GM04503 (cell line): Measurements from ENCODE around the gene NCAM1.
"Not testable (repeated sequence)": the region's sequence is repeated elsewhere in the genome, so short reads cannot be mapped to it uniquely, and the experiment has no call there.

ENCODE experiments used
- DNase-seq: peaks from one replicate; pipeline ENCODE4 v3.0.0-alpha.2; 2012; ENCODE audit warnings: low read depth

Gene NCAM1

GRCh38 chr11:113277907-113278306, 316.7 kb downstream of the NCAM1 start:
- no peak for DNase-seq

- DNase-seq, result no peak
These were observed 317.3 kb downstream of the NCAM1 start for GRCh38 chr11:113278481-113278880.

GRCh38 chr11:113278925-113279324, 317.7 kb downstream of the NCAM1 start:
- no peak for DNase-seq

- no peak for DNase-seq
These were observed 318.4 kb downstream of the NCAM1 start for GRCh38 chr11:113279591-113279990.

- DNase-seq, result no peak
These were observed 320.0 kb downstream of the NCAM1 start for GRCh38 chr11:113281052-113281725.

GRCh38 chr11:113282898-113283437, 321.7 kb downstream of the NCAM1 start:
- no peak for DNase-seq

GRCh38 chr11:113283881-113284280, 322.7 kb downstream of the NCAM1 start:
- no peak for DNase-seq

- DNase-seq, result no peak
These were observed 324.8 kb downstream of the NCAM1 start for GRCh38 chr11:113286009-113286408.

- DNase-seq, result no peak
These were observed 325.6 kb downstream of the NCAM1 start for GRCh38 chr11:113286509-113287497.

- no peak for DNase-seq
These were observed 326.6 kb downstream of the NCAM1 start for GRCh38 chr11:113287801-113288200.

- DNase-seq, result no peak
These were observed 327.2 kb downstream of the NCAM1 start for GRCh38 chr11:113288286-113288863.

GRCh38 chr11:113289431-113290187, 328.4 kb downstream of the NCAM1 start:
- DNase-seq, result no peak

GRCh38 chr11:113293936-113294335, 332.7 kb downstream of the NCAM1 start:
- no peak for DNase-seq

GRCh38 chr11:113295993-113296392, 334.8 kb downstream of the NCAM1 start:
- no peak for DNase-seq

GRCh38 chr11:113296447-113297205, 335.4 kb downstream of the NCAM1 start:
- DNase-seq, result no peak

GRCh38 chr11:113298496-113298895, 337.3 kb downstream of the NCAM1 start:
- DNase-seq, result not testable (repeated sequence)

- no peak for DNase-seq
These were observed 343.7 kb downstream of the NCAM1 start for GRCh38 chr11:113304916-113305315.

- DNase-seq, result no peak
These were observed 344.5 kb downstream of the NCAM1 start for GRCh38 chr11:113305440-113306336.

GRCh38 chr11:113308601-113309000, 347.4 kb downstream of the NCAM1 start:
- no peak for DNase-seq

GRCh38 chr11:113311536-113311935, 350.3 kb downstream of the NCAM1 start:
- DNase-seq, result no peak
